Testis (tissue), 2 donors: ENCODE measurements around the gene REPS1.

ENCODE experiments used
- CTCF ChIP-seq, 3 experiments: fragments of 450-650 bp in 2 of 3; fragments of 200-600 bp in 1 of 3; sonication (generic) in 1 of 3; IDR thresholded peaks; one replicate each; pipeline ENCODE4 v1.5.1; 2016 to 2019; ENCODE audit warnings: antibody characterized with exemption in 3 of 3, mild to moderate bottlenecking in 2 of 3, moderate library complexity in 1 of 3
- POLR2A ChIP-seq: fragments of 450-650 bp; IDR thresholded peaks from one replicate; pipeline ENCODE4 v1.6.1; 2017; ENCODE audit warnings: antibody characterized with exemption, mild to moderate bottlenecking, moderate library complexity

GRCh38 chr6:138920906-138921305 lies 67.1 kb downstream of the REPS1 start:
- TF ChIP-seq CTCF (IDR thresholded peaks at IDR 0.05) (no peak), POLR2A (no peak)
